ENCODE measurements around the gene LAMB1.

The LAMB1 gene

DNA sequence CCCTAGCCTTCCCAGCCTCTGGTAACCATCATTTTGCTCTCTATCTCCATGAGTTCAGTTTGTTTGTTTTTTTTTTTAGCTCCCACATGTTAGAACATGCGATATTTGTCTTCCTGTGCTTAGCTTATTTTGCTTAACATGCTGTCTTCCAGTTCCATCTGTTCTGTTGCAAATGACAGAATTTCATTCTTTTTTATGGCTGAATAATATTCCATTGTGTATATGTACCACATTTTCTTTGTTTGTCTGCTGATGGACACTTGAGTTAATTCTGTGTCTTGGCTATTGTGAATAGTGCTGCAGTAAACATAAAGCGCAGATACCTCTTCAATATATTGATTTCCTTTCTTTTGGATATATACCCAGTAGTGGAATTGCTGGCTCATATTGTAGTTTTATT lies 91.0 kb downstream of the LAMB1 start:
- Histone ChIP-seq H3K9me2 (ENCODE audit: low read depth, low read length) (no peaks in the 10 kb centered on the region), H3K9me3 (ENCODE audit: low read length) (no peaks in the 10 kb centered on the region), H4K20me1 (ENCODE audit: insufficient read depth, low read length) (no peaks in the 10 kb centered on the region), H3K4me1 (ENCODE audit: insufficient read depth, low read length, severe bottlenecking) (no peaks in the 10 kb centered on the region), H3K4me2 (ENCODE audit: low read length) (no peak overlapping the region), H2AFZ (ENCODE audit: low read length) (no peak overlapping the region), H3K9ac (ENCODE audit: low read length) (no peak overlapping the region), H3K79me2 (ENCODE audit: insufficient read depth, low read length) (peaks cover 10% of the 10 kb centered on the region; the same call in 1 of the 2 replicates), H3K4me3 (ENCODE audit: low read depth, low read length, poor library complexity, severe bottlenecking) (no peak overlapping the region), H3K27me3 (ENCODE audit: insufficient read depth, low read length) (no peaks in the 10 kb centered on the region), H3F3A (ENCODE audit: insufficient read depth, low read length) (no peaks in the 10 kb centered on the region), H3K36me3 (ENCODE audit: insufficient read depth, low read length) (peaks cover 95% of the 10 kb centered on the region), H3K27ac (ENCODE audit: low read depth, low read length, poor library complexity, severe bottlenecking) (no peak overlapping the region)
- TF ChIP-seq, protein P1, sequence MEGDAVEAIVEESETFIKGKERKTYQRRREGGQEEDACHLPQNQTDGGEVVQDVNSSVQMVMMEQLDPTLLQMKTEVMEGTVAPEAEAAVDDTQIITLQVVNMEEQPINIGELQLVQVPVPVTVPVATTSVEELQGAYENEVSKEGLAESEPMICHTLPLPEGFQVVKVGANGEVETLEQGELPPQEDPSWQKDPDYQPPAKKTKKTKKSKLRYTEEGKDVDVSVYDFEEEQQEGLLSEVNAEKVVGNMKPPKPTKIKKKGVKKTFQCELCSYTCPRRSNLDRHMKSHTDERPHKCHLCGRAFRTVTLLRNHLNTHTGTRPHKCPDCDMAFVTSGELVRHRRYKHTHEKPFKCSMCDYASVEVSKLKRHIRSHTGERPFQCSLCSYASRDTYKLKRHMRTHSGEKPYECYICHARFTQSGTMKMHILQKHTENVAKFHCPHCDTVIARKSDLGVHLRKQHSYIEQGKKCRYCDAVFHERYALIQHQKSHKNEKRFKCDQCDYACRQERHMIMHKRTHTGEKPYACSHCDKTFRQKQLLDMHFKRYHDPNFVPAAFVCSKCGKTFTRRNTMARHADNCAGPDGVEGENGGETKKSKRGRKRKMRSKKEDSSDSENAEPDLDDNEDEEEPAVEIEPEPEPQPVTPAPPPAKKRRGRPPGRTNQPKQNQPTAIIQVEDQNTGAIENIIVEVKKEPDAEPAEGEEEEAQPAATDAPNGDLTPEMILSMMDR (IDR thresholded peaks at IDR 0.05; ENCODE audit: low read length), result no peak
- TF ChIP-seq EZH2 (IDR thresholded peaks at IDR 0.05; ENCODE audit: borderline replicate concordance, low read length), result no peak

DNA sequence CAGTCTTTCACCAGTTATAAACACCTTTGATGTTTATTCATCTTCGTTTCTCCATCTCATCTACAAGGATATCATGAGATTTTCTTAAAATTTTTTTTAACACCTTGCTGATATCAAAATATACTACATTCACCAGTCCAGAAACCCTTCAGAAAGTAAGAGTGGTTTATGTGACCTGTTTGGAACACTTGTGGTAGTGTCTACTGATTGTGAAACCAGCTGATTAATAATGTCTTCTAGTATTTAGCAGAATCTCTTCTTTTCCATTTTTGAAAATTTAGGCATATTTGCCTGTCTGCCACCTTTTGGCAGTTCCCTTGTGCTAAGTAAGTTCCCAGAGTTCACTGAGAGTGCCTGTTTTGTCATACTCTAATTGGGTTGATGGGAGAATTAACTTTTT lies 93.5 kb downstream of the LAMB1 start:
- no peaks in the 10 kb centered on the region for H3K4me1 ChIP-seq (ENCODE audit: insufficient read depth, low read length, severe bottlenecking)
- no peak overlapping the region for H3K4me3 ChIP-seq (ENCODE audit: low read depth, low read length, poor library complexity, severe bottlenecking)
- no peaks in the 10 kb centered on the region for H3K27me3 ChIP-seq (ENCODE audit: insufficient read depth, low read length)
- peaks cover 10% of the 10 kb centered on the region; the same call in 1 of the 2 replicates for H3K79me2 ChIP-seq (ENCODE audit: insufficient read depth, low read length)
- peaks cover 99% of the 10 kb centered on the region for H3K36me3 ChIP-seq (ENCODE audit: insufficient read depth, low read length)
- H2AFZ ChIP-seq (ENCODE audit: low read length), result no peak overlapping the region
- H3K27ac ChIP-seq (ENCODE audit: low read depth, low read length, poor library complexity, severe bottlenecking), result no peak overlapping the region
- H3F3A ChIP-seq (ENCODE audit: insufficient read depth, low read length), result no peaks in the 10 kb centered on the region
- H3K9ac ChIP-seq (ENCODE audit: low read length), result no peak overlapping the region
- no peak overlapping the region for H3K4me2 ChIP-seq (ENCODE audit: low read length)
- H4K20me1 ChIP-seq (ENCODE audit: insufficient read depth, low read length), result no peaks in the 10 kb centered on the region
- no peak for TF ChIP-seq EZH2 (IDR thresholded peaks at IDR 0.05; ENCODE audit: borderline replicate concordance, low read length)
- TF ChIP-seq, protein P1 (IDR thresholded peaks at IDR 0.05; ENCODE audit: low read length), result no peak
- H3K9me3 ChIP-seq (ENCODE audit: low read length), result no peaks in the 10 kb centered on the region
- no peaks in the 10 kb centered on the region for H3K9me2 ChIP-seq (ENCODE audit: low read depth, low read length)

DNA sequence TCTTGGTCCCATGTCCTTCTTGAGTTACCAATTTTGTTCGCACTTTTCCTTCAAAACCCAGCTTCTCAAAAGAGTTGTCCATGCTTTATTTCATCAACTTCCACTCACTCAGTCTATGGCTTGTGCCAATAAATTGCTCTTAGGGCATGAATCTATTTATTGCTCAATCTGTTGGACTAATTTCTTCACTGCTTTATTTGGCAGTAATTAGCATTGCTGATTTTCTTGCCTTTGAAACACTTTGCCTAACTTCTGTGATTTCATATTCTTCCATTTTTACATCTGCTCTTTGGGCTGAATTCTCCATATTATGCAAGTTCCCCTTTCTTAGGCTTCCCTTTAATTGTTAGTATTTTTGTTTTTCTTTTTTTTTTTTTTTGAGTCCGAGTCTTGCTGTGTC lies 95.2 kb downstream of the LAMB1 start:
- Histone ChIP-seq H3K27me3 (ENCODE audit: insufficient read depth, low read length) (no peaks in the 10 kb centered on the region), H2AFZ (ENCODE audit: low read length) (no peak overlapping the region), H3K9ac (ENCODE audit: low read length) (no peak overlapping the region), H3F3A (ENCODE audit: insufficient read depth, low read length) (no peaks in the 10 kb centered on the region), H3K4me3 (ENCODE audit: low read depth, low read length, poor library complexity, severe bottlenecking) (no peak overlapping the region), H3K9me3 (ENCODE audit: low read length) (no peaks in the 10 kb centered on the region), H3K79me2 (ENCODE audit: insufficient read depth, low read length) (peaks cover 3% of the 10 kb centered on the region; the same call in 1 of the 2 replicates), H4K20me1 (ENCODE audit: insufficient read depth, low read length) (no peaks in the 10 kb centered on the region), H3K4me1 (ENCODE audit: insufficient read depth, low read length, severe bottlenecking) (no peaks in the 10 kb centered on the region), H3K4me2 (ENCODE audit: low read length) (no peak overlapping the region), H3K9me2 (ENCODE audit: low read depth, low read length) (no peaks in the 10 kb centered on the region), H3K36me3 (ENCODE audit: insufficient read depth, low read length) (peaks cover 100% of the 10 kb centered on the region), H3K27ac (ENCODE audit: low read depth, low read length, poor library complexity, severe bottlenecking) (no peak overlapping the region)
- TF ChIP-seq EZH2 (IDR thresholded peaks at IDR 0.05; ENCODE audit: borderline replicate concordance, low read length), result no peak
- TF ChIP-seq, protein P1 (IDR thresholded peaks at IDR 0.05; ENCODE audit: low read length), result no peak
